Stimulated activated naive CD8-positive, alpha-beta T cell treated with anti-CD3 and anti-CD28 coated beads, Interleukin-15, Interleukin-2, amounts not matched to agents 100 ng/mL and 50 ng/mL, for 24 hours (primary cell): ENCODE data around the gene KIF13A.
"Not testable (repeated sequence)": the region's sequence is repeated elsewhere in the genome, so short reads cannot be mapped to it uniquely, and the experiment has no call there.

Source experiments
- H3K27ac Mint-ChIP-seq: one replicate; pipeline ENCODE4 v1.8.0; 2021; ENCODE audit warnings: mild to moderate bottlenecking, mixed read lengths
- H3K27me3 Mint-ChIP-seq: one replicate; pipeline ENCODE4 v1.8.0; 2021; ENCODE audit warnings: mixed read lengths
- H3K36me3 Mint-ChIP-seq: one replicate; pipeline ENCODE4 v1.8.0; 2021; ENCODE audit warnings: low read depth, mixed read lengths
- H3K4me1 Mint-ChIP-seq: one replicate; pipeline ENCODE4 v1.8.0; 2021; ENCODE audit warnings: low read depth, mixed read lengths
- H3K4me3 Mint-ChIP-seq: one replicate; pipeline ENCODE4 v1.8.0; 2021; ENCODE audit warnings: mild to moderate bottlenecking, mixed read lengths
- H3K9me3 Mint-ChIP-seq: one replicate; pipeline ENCODE4 v1.8.0; 2021; ENCODE audit warnings: mixed read lengths

KIF13A gene

DNA sequence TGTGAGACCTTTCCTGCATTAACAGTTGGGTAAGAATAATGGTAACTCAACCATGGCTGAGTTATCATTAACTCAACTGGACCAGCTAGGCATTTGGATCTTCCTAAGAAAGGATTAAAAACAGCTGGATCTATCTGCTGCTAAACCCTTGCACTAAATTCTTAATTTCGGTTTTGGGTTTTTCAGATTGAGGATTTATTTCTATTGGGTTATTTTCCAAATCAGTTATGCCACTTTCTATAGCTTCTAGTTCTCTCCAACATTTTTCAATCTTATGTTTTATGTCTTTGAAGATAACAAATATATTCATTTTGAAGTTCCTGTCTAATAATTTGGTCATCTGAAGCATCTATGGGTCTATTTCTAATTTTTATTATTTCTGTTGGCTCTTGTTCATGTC, 92.5 kb downstream of the KIF13A start:
- Mint-ChIP-seq H3K36me3 (peaks cover 4% of the 10 kb centered on the region), H3K27me3 (peaks cover 31% of the 10 kb centered on the region), H3K9me3 (peaks cover 16% of the 10 kb centered on the region), H3K4me3 (no peak overlapping the region), H3K4me1 (no peaks in the 10 kb centered on the region), H3K27ac (no peak overlapping the region)

DNA sequence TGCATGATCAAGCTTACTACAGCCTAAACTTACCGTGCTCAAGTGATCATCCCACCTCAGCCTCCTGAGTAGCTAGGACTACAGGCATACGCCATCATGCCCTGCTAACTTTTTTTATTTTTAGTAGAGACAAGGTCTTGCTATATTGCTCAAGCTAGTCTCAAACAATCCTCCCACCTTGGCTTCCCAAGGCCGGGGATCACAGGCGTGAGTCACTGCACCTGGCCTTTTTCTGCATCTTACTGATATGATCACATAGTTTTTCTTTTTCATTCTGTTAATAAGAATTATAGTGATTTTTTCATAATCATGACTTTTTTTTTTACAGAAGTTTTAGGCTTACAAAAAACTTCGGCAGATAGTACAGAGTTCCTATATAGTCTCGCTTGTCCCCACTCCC, 93.2 kb downstream of the KIF13A start:
- no peak overlapping the region for H3K27ac Mint-ChIP-seq
- H3K4me1 Mint-ChIP-seq = no peaks in the 10 kb centered on the region
- H3K4me3 Mint-ChIP-seq = no peak overlapping the region
- peaks cover 35% of the 10 kb centered on the region for H3K27me3 Mint-ChIP-seq
- H3K36me3 Mint-ChIP-seq = peaks cover 4% of the 10 kb centered on the region
- H3K9me3 Mint-ChIP-seq = peaks cover 16% of the 10 kb centered on the region

DNA sequence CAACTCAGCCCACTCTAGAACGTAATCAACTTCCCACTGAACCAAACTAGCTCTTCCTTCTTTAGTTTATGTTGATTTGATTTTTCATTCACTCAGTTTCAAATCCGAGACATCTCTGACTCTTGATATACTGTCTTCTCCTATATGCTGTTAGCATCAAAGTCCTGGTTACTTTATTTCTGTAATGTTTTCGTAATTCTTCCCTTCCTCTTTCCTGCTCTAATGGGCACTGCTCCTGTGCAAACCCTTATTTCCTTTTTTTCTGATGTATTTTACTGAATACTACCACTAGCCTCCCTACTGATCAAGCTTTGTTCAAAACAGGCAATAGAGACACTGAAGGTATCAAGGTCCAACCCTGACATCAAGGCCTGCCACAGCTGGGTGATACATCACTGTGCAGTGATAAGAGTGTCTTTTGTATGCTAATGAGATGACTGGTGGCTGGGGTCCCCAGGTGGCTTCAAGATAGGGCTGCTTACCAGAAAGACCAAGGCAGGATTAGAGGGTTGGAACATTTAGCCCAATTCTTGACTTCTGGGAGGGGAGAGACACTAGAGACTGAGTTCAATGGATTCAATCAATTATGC, 95.2 kb downstream of the KIF13A start:
- Mint-ChIP-seq H3K36me3 (peaks cover 4% of the 10 kb centered on the region), H3K27ac (no peak overlapping the region), H3K27me3 (peaks cover 32% of the 10 kb centered on the region), H3K4me3 (no peak overlapping the region), H3K9me3 (peaks cover 13% of the 10 kb centered on the region), H3K4me1 (no peaks in the 10 kb centered on the region)

DNA sequence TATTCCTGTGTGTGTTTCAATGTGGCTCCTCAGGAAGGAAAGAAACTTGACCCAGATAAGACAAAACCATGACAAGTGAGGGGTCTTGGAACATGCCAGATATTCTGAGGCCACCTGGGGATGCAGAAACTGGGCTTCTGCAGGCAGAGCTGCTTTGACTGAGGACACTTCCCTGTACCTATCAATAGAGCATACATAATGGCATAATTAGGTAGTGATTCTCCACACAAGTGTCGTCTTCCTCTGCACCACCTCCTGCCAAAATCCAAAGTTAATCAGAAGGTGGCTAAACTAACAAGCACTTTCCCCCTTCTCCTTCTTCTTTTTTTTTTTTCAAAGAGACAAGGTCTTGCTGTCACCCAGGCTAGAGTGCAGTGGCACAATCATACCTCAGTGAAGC, 97.1 kb downstream of the KIF13A start:
- H3K4me3 Mint-ChIP-seq = no peak overlapping the region
- peaks cover 36% of the 10 kb centered on the region for H3K27me3 Mint-ChIP-seq

DNA sequence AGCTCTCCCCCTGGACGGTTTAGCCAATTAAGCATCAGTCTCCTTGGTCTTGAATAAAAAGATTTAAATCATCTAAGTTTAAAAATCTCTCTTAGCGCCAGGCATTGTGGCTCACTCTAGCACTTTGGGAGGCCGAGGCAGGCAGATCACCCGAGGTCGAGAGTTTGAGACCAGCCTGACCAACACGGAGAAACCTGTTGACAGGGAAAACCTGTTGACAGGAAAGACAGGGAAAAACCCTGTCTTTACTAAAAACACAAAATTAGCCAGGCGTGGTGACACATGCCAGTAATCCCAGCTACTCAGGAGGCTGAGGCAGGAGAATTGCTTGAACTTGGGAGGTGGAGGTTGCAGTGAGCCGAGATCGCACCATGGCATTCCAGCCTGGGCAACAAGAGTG, 97.7 kb downstream of the KIF13A start:
- H3K36me3 Mint-ChIP-seq, H3K4me3 Mint-ChIP-seq, H3K9me3 Mint-ChIP-seq, H3K27ac Mint-ChIP-seq: not testable (repeated sequence)
- H3K27me3 Mint-ChIP-seq = peaks cover 37% of the 10 kb centered on the region
- H3K4me1 Mint-ChIP-seq = peaks cover 12% of the 10 kb centered on the region

More for the DNA sequence above, 97.1 kb downstream of the KIF13A start:
- Mint-ChIP-seq H3K9me3 (peaks cover 3% of the 10 kb centered on the region), H3K36me3 (peaks cover 4% of the 10 kb centered on the region), H3K4me1 (peaks cover 7% of the 10 kb centered on the region), H3K27ac (no peak overlapping the region)

DNA sequence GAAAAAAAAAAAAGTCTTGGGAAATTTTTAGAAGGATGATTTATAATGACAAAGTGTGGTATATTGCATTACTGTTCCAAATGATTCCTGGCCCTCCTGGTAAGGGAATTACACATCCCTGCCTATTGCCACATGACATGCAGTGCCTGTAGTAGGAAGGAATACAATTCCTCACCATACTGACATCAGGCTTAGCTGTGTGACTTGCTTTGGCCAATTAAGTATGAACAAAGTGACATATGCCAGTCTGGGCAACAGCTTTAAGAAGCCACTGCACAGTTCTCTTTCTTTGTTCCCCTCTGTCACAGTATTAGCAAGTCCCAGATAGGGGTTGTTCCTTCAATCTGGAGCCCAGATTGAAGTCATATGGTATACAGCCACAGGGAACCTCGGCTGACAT, 100.5 kb downstream of the KIF13A start:
- Mint-ChIP-seq H3K9me3 (no peaks in the 10 kb centered on the region), H3K36me3 (no peaks in the 10 kb centered on the region), H3K27me3 (peaks cover 29% of the 10 kb centered on the region), H3K27ac (no peak overlapping the region), H3K4me1 (peaks cover 28% of the 10 kb centered on the region), H3K4me3 (no peak overlapping the region)

DNA sequence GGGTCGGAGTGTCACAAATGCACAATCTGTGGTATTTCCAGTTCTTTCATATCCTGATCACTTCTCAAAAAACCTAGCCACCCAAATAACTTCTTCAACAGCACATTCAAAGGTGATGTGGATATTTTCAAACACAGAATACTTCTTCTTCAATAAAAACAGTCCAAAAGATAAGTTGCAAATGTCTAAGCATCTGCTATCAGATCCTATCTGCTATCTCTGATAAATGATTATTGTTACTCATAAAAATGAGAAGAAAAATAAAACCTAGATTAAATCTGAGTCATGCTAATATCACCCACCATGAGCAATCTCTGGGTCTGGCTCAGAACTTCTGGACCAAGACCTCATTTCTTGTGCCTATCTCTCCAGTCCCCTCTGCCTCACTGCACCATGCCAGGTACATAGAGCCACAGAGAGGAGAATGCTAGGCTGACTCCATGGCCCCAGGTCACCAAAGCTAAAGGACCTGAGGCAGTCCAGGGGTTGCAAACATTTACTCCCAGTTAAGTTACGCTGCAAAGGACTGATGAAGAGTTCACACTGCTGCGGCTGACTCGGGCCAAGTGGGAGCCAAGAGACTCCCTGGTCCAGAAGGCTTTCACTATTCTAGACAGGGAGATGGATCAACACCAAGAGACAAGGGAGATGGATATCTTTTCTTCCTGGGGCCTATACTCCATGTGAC, 101.4 kb downstream of the KIF13A start:
- H3K27ac Mint-ChIP-seq = no peak overlapping the region
- H3K9me3 Mint-ChIP-seq = no peaks in the 10 kb centered on the region
- H3K4me3 Mint-ChIP-seq = no peak overlapping the region
- H3K4me1 Mint-ChIP-seq = peaks cover 28% of the 10 kb centered on the region
- peaks cover 30% of the 10 kb centered on the region for H3K27me3 Mint-ChIP-seq
- no peaks in the 10 kb centered on the region for H3K36me3 Mint-ChIP-seq

DNA sequence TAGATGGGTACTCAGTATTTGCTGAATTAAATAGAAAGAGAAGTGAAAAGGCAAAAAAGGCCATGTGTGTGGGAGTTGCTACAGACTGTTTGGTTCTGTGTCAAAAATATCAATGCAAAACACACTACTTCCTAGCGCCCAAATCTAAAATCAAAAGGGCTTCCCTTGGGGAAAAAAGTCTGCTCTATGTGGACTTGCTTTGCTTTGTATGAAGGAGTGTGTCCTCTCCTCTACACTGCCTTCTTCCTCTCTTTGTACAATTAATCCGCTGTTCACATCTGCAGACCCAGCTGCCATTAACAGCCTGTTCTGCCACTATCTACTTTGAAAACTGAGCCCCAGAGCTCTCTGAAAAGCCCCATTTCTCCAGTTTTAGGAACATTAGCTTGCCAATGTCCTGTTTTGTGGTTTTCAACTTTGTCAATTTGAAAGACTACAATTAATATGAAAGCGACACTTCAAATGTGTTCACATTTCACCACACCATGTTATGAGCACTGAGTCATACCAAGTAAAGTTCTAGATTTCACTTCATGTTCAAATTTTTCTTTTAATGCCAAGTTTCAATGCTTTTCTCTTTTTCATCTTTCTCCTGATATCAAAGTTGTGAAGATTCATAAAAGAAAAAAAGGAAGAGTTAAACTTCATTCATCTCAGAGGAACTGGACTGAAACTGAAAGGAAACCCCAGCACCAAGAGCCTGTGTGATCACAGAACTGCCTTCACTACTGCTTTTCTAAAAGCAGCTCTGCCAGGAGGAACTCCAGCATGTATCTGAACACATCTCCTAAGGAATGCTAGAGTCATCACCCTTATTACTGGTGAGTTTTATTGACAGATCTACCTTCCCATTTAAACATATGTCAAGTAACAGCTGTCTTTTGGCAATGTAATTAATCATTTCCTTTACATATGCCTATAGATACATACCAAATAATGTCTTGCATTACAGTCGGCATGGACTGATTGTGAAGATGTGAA, 102.6 kb downstream of the KIF13A start:
- H3K27me3 Mint-ChIP-seq = peaks cover 34% of the 10 kb centered on the region
- peak overlapping the region; percentile 42 for H3K27ac Mint-ChIP-seq
- H3K36me3 Mint-ChIP-seq = no peaks in the 10 kb centered on the region
- H3K9me3 Mint-ChIP-seq = no peaks in the 10 kb centered on the region
- H3K4me3 Mint-ChIP-seq = peak overlapping the region; percentile 17
- H3K4me1 Mint-ChIP-seq = peaks cover 28% of the 10 kb centered on the region

DNA sequence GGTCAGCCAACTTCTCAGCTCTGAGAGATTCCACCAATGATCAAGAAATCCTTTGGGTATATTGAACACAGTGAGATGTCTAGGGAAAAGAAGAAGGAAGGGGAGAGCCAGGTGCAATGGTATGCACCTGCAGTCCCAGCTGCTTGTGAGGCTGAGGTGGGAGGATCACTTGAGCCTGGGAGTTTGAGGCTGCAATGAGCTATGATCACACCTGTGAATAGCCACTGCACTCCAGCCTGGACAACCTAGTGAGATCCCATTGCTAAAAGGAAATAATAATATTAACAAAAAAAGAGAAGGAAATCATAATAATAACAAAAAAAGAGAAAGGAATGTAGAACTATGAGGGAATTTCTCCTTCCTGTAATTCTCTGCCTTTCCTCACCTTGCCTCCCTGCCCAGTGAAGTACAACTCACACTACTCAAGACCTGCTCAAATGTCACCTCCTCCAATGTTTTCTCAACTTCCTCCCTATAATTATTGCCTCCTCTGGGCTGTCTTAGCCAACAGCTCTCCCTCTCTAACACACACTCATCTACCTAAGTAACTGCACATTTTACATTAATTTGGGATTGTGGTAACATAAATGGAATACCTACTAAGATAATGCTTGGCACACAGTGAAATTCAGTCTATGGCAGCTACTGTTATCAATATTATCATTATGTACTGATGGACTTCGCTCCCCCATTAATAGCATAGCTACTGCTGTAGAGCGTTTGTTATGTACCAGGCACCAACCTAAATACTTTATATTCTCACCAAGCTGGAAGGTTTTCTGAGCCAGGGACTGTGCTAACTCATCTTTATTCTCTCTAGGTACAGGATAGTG, 103.6 kb downstream of the KIF13A start:
- no peaks in the 10 kb centered on the region for H3K9me3 Mint-ChIP-seq
- peaks cover 28% of the 10 kb centered on the region for H3K4me1 Mint-ChIP-seq
- peaks cover 39% of the 10 kb centered on the region for H3K27me3 Mint-ChIP-seq
- H3K4me3 Mint-ChIP-seq = peak overlapping the region; percentile 12
- H3K27ac Mint-ChIP-seq = no peak overlapping the region
- H3K36me3 Mint-ChIP-seq = no peaks in the 10 kb centered on the region

DNA sequence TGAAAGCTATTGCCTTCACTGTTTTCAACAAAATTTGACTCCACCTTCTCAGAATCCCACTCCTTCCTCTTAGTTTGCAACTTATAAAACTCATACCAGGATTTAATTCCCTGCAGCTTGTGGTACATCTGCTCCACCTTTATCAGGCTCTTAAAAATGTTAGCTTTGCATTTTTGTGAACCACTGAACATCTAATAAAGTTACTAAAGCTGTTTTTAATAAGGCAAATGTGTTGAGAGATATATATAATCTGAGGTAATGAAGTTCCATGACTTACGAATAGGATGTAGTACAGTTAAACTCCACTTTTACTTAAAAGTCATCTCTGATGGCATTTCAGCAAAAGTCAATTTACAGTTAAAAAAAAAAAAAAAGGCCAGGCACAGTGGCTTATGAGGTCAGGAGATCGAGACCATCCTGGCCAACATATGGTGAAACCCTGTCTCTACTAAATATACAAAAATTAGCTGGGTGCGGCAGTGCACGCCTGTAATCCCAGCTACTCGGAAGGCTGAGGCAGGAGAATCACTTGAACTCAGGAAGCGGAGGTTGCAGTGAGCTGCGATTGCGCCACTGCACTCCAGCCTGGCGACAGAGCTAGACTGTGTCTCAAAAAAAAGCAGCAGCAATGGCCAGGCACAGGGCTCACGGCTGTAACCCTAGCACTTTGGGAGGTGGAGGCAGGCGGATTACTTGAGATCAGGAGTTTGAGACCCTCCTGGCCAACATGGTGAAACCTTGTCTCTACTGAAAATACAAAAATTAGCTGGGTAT, 106.2 kb downstream of the KIF13A start:
- no peaks in the 10 kb centered on the region for H3K36me3 Mint-ChIP-seq
- no peaks in the 10 kb centered on the region for H3K9me3 Mint-ChIP-seq
- no peak overlapping the region for H3K27ac Mint-ChIP-seq
- H3K4me3 Mint-ChIP-seq = no peak overlapping the region
- peaks cover 34% of the 10 kb centered on the region for H3K27me3 Mint-ChIP-seq
- peaks cover 28% of the 10 kb centered on the region for H3K4me1 Mint-ChIP-seq

DNA sequence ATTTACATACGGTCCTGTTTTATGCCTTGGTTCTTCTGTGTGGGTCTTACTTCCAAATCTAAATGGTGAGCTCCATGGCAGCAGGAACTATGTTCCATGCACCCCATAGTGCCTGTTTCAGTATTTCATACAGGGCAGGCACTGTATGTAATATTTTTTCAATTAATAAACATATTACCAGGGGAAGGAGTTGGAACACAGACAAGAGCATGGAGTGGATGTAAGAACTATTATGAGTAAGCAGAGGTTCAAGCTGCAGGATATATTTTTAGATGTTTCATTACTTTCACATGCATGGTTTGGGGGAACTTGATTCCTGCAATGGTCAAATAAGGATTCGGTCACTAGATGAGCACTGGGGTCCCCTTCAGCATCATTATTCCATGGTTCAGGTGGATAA, 108.3 kb downstream of the KIF13A start:
- H3K27me3 Mint-ChIP-seq = peaks cover 26% of the 10 kb centered on the region

DNA sequence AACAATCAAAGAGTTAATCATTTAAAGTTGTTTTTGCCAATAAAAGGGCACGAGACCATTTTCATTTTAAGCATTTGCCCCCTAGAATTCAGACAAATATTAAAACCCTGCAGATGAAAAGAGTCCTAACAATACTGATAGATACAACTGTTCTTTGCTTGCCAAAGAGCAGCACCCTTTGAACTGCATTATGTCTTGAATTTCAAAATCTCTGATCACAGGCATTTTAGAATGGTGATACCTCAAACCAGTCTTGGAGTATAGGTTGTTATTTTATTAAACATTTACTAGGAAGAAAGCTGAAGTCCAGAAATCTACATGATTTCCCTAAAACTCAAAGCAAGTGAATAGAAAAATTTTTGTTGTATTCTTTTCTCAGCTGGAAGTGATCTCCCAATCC, 108.7 kb downstream of the KIF13A start:
- H3K4me3 Mint-ChIP-seq = no peak overlapping the region
- no peak overlapping the region for H3K27ac Mint-ChIP-seq
- peaks cover 5% of the 10 kb centered on the region for H3K4me1 Mint-ChIP-seq
- H3K36me3 Mint-ChIP-seq = no peaks in the 10 kb centered on the region
- H3K9me3 Mint-ChIP-seq = no peaks in the 10 kb centered on the region
- peaks cover 22% of the 10 kb centered on the region for H3K27me3 Mint-ChIP-seq

More for the DNA sequence above, 108.3 kb downstream of the KIF13A start:
- Mint-ChIP-seq H3K9me3 (no peaks in the 10 kb centered on the region), H3K4me3 (no peak overlapping the region), H3K36me3 (no peaks in the 10 kb centered on the region), H3K4me1 (peaks cover 10% of the 10 kb centered on the region), H3K27ac (no peak overlapping the region)

DNA sequence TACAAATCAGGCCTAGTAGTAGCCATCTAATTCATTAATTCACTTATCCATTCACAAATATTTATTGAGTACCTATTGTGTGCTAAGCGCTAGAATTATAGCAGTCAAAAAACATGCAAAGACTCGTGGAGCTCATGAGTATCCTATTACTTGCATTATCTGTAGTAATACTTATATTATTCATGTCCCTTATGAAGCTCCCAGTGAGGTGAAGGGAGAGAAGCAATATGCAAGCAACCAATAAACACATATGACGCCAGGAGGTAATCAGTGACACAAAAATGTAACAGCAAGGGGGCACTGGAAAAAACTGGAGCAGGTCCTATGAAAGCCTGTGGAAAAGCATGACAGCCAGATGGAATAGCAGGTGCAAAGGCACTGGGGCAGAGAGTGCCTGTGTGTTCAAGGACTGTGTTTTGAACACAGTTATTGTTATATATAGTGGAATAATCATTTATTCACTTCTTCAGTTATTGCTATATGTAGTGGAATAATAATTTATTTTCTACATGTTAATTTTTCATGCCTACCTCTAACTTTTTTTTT, 109.5 kb downstream of the KIF13A start:
- Mint-ChIP-seq H3K9me3 (no peaks in the 10 kb centered on the region), H3K27me3 (peaks cover 25% of the 10 kb centered on the region), H3K27ac (no peak overlapping the region), H3K4me1 (no peaks in the 10 kb centered on the region), H3K4me3 (no peak overlapping the region), H3K36me3 (no peaks in the 10 kb centered on the region)
